Measurements from ENCODE around the gene CD302.

Gene CD302

GRCh38 chr2:159773886-159774285, 24.1 kb downstream of the CD302 start:
- no peak for DNase-seq (ENCODE audit: low read depth)
- H3K4me3 ChIP-seq (ENCODE audit: low read depth, low read length), result no peak overlapping the region
- TF ChIP-seq CTCF (IDR thresholded peaks at IDR 0.05; ENCODE audit: low read depth, low read length, missing control alignments), result no peak

DNA sequence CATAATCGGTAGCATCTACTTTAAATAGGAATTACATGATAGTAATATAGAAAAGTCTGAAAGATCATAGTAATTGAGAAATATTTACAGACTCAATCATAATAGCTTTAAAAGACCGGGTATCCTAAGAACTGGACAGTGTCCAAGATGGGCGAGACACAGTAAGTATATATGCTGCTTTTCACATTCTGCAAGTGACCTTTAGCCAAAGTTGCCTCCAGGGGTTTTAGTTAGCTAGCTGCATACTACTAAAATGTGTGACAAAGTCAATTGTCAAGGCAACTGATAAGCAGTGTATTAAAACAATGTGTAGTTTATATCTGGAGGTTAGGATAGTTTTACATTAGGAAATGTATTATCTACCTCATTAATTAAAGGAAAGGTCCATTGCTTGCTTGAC, 24.6 kb downstream of the CD302 start:
- no peak for DNase-seq (ENCODE audit: low read depth)
- no peak for TF ChIP-seq CTCF (IDR thresholded peaks at IDR 0.05; ENCODE audit: low read depth, low read length, missing control alignments)
- H3K4me3 ChIP-seq (ENCODE audit: low read depth, low read length), result no peak overlapping the region

DNA sequence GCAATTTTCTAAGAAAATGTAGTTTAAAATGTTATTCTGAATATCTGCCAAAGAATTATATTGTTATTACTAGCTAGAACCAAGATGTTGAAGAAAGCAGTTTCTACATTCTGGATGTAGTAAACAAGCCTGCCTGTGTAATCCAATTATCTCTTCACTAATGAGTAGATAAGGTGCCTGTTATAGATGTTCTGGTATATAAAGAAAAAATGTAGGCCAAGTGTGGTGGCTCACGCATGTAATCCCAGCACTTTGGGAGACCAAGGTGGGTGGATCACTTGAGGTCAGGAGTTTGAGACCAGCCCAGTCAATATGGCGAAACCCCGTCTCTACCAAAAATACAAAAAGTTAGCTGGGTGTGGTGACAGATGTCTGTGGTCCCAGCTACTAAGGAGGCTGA, 28.9 kb downstream of the CD302 start:
- H3K4me3 ChIP-seq (ENCODE audit: low read depth, low read length), result no peak overlapping the region
- TF ChIP-seq CTCF (IDR thresholded peaks at IDR 0.05; ENCODE audit: low read depth, low read length, missing control alignments), result no peak
- no peak for DNase-seq (ENCODE audit: low read depth)

- no peak for TF ChIP-seq CTCF (IDR thresholded peaks at IDR 0.05; ENCODE audit: low read depth, low read length, missing control alignments)
- no peak overlapping the region for H3K4me3 ChIP-seq (ENCODE audit: low read depth, low read length)
- no peak for DNase-seq (ENCODE audit: low read depth)
Measured at GRCh38 chr2:159762075-159762474, 35.9 kb downstream of the CD302 start.

GRCh38 chr2:159760326-159760725, 37.7 kb downstream of the CD302 start:
- DNase-seq (ENCODE audit: low read depth), result no peak
- no peak for TF ChIP-seq CTCF (IDR thresholded peaks at IDR 0.05; ENCODE audit: low read depth, low read length, missing control alignments)
- no peak overlapping the region for H3K4me3 ChIP-seq (ENCODE audit: low read depth, low read length)

DNA sequence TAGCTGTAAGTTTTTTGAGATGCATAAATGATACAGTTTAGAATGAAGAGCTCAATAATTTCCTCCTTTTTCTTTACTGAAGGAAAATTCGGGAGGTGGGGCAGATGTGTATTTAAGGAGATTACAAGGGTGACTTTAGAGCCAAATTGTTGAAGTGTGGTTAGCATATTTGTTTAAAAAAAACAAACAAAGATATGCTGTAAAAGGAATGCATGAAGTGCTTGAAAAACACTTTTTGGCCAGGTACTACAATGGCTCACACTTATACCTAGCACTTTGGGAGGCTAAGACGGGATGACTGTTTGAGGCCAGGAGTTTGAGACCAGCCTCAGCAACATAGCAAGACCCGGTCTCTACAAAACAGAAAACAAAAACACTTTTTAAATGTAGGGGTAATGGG, 38.4 kb downstream of the CD302 start:
- H3K4me3 ChIP-seq (ENCODE audit: low read depth, low read length), result no peak overlapping the region
- no peak for TF ChIP-seq CTCF (IDR thresholded peaks at IDR 0.05; ENCODE audit: low read depth, low read length, missing control alignments)
- DNase-seq (ENCODE audit: low read depth), result no peak

DNA sequence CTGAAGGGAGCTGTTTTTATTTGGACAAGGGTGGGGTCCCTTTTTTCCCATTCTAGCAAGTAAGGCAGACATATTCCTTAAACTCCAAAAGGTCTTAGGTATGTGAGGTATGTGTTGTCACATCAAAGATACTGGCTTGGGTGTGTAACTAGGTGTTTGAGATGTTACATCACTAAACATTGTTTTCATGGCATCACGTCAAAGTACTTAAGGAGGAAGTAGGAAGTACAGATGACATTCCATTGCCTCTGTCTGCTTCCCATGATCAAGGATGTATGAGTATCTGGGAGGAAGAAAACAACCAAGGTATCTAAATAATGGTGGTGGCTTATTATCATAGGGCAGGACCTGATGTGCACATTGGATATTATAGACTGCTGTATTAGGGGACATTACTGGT, 39.3 kb downstream of the CD302 start:
- DNase-seq (ENCODE audit: low read depth), result no peak
- no peak for TF ChIP-seq CTCF (IDR thresholded peaks at IDR 0.05; ENCODE audit: low read depth, low read length, missing control alignments)
- H3K4me3 ChIP-seq (ENCODE audit: low read depth, low read length), result no peak overlapping the region

Data from GM12864 (cell line).